GM19467 (cell line): ENCODE measurements around the gene CTSZ.

Experiments
- ATAC-seq: cut with Tn5 transposase; IDR thresholded peaks from one replicate; pipeline ENCODE4 v1.9.1; 2021; ENCODE audit warnings: mild to moderate bottlenecking, moderate library complexity; ENCODE audit not compliant: unreplicated experiment

CTSZ gene

DNA sequence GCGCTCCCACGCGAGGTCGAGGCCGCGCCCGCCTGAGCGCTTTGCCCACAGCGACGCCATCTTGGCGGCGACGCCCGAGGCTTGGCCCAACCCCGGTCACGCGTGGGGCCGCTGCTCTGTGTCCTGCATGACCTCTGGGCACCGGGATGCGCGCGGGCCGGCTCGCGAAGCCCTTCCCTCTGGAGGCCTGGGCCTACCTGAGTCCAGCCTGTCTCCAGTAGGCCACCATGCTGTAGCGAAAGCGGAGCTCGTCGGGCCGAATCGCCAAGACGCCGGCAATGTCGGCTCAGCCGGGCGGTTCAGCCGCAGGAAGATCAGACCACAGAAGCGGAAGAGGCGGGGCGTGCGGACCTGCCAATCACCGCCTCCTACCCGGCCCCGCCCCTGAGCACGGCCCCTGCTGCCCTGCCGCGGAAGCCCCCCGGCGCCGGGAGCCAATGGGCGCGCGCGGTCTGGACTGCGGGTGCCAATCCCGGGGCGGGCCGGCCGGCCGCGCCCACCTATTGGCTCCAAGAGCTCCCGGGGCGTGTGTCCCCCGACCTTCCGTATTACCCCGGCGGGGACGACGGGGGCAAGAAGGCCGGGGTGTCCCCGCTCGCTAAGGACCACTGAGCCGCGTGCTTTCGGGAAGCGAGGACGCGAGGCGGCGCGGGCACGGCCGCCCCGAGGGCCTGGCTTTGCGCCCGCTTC, 25.1 kb upstream of the CTSZ start, which contains the start of gene ATP5F1E:
Gene ATP5F1E, minus strand, starts transcription at position 313 of the 690 bp plus-strand sequence. Its CDS starts 84 bp downstream, at position 229.
- ATAC-seq = peak; percentile 94

DNA sequence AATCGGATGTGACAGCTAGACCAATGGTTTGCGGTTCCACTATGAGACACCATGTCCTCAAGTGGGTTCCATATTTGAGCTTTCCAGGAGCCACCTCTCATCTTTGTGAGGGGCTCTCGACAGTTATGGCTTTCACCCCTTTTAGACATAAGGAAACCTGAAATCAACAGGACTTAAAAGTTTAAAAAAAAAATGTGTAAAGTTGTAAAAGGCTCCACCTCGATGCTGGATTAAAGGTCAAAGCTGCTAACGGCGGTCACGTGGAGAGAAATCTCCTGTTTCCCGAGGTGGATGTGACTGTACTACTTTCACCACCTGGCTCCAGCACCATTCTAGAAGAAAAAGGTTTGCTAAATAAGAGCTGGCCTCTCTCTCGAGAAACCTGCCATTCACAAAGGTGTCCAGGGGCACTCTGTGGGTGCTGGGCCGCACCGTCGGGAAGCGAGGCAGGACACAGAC, 24.5 kb upstream of the CTSZ start:
- ATAC-seq = no peak

DNA sequence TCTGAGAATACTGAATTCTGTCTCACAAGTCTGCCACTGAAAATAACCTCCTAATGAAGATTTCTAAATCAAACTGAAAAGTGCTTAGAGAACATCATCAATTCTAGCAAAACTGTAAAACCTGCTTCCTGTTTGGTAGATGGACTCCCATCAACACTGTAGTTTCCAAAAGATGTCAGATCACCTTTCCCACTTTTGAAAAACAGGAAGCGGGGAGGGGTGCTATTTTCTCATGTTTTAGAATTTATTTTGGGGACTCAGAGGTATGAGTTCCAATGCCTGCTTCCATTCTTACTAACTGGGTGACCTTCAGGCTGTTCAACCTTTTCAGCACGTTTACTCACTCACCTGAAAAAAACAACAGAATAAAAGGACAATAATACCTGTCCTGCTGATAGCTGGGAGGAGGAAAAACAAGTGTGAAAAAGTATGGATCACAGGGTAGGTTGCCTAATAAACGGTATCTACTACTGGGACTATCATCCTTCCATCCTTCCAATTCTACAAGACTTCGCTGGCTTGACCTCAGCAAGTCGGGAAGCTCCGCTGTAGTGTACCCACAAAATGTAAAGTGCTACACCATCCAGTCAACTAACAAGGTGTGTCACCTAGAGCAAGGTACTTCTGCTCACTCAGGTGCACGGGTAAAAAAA, 24.0 kb upstream of the CTSZ start:
- ATAC-seq = no peak

DNA sequence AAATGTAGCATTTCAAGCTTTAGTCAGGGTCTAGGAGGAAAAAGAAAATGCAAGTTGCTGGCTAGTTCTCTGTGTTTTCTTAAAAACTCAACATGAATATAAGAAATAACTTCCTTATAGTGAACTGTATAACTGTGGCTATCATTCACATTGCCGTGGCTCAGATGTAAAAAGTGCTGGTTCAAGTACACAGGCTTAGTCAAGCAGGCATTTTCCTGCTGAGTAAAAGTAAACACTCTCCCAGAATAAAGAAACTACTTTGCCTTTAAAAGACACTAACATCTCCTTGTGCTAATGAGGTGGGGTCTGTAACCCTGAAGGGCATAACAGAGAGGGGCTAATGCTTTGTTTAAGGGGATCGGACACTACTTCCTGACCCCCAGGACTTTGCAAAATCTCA, 21.8 kb upstream of the CTSZ start:
- ATAC-seq = no peak

DNA sequence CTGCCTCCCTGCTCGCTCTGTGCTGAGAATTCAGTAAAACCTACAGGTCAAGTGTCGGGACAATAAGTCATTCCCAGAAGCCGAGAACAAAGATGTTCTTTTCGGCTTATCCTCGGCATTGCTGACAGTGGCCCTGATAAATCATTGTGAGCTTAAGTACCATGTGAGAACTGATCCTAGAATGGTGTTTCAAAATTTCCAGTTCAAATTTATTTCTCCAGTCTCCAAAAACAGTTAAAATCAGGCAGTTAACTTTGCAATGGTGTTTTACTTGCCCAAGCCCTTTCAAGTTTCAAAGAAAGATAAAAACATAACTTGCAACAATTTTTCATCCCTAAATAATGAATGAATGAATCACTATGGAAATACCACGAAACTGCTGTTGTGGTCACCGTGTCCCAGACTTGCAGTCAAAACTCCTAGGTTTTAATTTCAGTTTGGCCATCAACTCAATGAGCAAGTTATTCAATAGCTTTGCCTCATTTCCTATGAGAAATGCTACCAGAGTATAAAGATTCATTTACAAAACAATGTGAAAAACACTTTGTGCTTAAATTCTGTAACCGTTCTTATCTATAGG, 20.8 kb upstream of the CTSZ start:
- ATAC-seq = no peak

DNA sequence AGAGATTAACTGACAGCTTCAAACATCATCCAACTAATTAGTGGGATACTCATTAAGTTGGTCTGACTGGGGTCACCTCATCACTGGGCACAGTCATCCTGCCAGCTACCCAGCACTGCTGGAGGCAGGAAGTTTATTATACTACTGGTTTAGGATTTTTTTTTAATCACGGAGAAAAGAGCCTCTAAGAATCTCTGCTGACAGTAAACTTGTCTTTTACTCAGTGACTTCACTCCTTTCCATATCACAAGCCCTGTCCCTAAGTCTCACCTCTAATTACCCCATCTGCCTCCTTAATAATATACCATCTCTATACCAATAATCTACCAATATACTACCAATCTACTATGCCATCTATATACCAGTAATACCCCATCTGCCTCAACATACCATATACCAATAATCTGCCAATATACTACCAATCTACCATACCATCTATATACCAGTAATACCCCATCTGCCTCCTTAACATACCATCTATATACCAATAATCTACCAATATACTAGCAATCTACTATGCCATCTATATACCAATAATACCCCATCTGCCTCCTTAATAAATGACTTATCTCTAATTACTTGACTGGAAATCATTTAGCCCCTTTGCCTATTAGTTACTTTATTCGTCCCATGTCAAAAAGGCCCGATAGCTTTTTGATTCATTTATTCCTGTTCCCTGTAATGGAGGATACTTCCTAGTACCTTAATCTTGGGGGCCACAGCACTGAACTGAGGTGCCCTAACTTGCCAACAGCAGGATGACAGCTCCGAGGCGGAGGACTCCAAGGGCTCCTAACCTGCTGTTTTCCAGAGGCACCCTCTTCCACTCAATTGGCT, 20.1 kb upstream of the CTSZ start:
- no peak for ATAC-seq

DNA sequence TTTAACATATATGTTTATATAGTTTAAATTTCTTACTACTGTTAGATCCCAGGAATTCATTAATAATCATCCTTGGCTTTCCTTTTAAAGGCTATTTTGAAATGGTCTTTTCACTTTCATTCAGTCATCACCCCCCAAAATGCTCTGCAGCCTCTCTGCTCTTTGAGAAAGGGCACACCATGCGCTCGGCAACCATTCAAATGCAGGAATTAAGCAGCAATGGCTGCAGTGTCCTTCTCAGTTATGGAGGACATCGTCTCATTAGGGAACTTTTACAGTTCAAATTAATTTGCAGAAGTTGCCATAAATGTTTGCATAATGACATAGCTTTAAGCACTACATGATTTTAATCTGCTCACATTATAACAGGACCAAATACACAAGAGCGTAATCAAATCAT, 18.5 kb upstream of the CTSZ start:
- ATAC-seq = no peak

DNA sequence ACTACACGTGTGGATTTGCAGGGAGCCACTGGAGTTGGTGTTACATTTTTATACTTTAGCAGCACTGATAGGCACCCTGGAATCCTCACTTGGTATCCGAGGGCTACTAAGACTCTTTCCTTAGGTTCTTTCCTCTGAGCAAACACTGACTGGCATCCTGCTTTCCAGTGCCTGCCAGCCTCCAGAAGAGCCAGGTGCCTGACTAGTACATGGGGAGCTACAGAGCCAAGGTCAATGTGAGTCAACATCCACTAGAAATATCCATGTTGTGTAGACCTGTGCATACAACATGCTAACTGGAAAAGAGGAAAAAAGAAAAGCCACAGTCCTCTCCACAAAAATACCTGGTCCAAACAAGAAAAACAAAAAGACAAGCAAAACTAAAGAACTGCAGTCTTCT, 18.0 kb upstream of the CTSZ start:
- no peak for ATAC-seq

DNA sequence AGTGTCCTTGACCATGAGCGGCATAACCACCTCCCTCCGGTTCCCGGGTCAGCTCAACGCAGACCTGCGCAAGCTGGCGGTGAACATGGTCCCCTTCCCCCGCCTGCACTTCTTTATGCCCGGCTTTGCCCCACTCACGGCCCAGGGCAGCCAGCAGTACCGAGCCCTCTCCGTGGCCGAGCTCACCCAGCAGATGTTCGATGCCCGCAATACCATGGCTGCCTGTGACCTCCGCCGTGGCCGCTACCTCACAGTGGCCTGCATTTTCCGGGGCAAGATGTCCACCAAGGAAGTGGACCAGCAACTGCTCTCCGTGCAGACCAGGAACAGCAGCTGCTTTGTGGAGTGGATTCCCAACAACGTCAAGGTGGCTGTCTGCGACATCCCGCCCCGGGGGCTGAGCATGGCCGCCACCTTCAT, 17.1 kb upstream of the CTSZ start:
- ATAC-seq = no peak

DNA sequence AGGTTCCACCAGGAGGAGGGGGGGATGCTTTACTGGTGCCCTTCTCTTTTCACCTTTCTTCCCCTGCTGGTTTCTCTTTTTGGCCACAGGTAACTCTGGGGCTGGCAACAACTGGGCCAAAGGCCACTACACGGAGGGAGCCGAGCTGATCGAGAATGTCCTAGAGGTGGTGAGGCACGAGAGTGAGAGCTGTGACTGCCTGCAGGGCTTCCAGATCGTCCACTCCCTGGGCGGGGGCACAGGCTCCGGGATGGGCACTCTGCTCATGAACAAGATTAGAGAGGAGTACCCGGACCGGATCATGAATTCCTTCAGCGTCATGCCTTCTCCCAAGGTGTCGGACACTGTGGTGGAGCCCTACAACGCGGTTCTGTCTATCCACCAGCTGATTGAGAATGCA, 16.6 kb upstream of the CTSZ start:
- ATAC-seq = no peak

DNA sequence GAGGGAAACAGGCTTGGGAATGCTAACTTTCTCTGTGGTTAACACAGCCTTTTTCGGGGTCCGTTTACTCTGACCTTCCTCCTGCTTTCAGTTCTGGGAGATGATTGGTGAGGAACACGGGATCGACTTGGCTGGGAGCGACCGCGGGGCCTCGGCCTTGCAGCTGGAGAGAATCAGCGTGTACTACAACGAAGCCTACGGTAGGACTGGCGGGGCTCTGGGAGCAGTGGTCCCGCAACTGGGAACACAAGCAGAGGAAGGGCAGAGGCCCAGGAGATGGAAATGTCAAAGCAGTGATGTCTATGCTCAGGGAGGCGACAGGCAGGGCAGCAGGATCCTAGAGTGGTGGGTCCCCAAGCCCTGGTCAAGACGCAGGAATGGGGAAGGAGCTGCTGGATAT, 15.7 kb upstream of the CTSZ start:
- no peak for ATAC-seq

DNA sequence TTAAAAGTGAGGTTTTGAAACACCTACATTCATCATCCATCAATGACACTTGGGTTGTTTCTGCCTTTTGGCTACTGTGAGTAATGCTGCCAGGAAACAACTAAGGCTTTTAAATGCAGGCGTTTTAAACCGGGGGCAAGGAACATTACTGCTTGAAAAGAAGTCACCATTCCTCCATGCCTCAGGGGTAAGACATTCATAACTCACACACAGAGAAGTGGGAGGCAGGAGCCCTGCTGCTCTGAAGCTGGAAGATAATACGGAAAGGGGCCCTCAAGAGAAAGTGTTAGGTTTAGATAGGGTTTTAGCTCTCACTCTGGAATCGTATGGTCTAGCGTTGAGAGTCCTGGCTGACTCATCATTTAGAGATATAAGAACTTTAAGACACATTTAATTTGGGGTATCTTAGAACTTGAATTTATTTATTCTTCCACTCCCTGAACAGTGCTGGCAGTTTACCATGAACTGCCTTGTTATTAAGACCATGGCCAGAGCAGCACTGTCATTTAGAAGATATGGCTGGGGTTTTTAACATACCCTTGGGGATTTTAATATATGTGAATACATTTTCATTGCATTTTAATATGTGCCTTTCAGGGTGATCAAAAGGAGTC, 14.0 kb upstream of the CTSZ start:
- no peak for ATAC-seq

DNA sequence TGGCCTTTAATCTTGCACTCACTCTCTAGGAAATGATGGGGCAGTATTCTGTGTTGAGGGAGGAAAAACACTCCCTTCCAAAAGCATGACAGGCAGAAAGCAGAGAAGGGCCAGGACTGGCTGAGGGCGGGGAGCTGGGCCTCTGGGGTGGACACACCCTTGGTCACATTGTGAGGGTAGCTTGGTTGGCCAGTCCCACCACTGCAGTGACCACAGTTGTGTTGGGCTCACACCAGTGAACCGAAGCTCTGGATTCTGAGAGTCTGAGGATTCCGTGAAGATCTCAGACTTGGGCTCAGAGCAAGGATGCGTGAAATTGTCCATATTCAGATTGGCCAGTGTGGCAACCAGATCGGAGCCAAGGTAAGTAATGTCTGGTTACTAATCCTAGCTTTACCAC, 12.2 kb upstream of the CTSZ start, which contains the start of gene TUBB1:
Gene TUBB1, plus strand, starts transcription at position 213 of the 400 bp plus-strand sequence. Its CDS starts 94 bp downstream, at position 307.
- ATAC-seq = no peak

DNA sequence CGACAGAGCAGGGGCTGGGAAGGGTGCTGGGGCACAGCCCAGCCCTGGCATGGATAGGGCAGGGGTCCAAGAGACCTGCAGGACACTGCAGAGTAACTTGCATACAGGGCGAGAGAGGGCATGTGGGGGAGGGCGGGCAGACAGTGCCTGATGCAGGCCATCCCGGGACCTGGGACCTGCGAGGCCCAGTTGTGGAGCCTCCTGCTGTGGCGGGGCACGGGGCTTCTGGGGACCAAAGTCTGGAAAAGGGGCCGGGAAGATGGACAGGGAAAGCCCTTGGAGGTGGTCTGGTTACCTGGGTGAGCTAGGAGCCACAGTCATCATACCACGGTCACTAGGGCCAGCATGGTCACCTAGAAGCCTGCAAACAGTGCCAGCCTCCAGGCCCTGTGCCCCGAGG, 11.8 kb upstream of the CTSZ start:
- ATAC-seq = no peak

DNA sequence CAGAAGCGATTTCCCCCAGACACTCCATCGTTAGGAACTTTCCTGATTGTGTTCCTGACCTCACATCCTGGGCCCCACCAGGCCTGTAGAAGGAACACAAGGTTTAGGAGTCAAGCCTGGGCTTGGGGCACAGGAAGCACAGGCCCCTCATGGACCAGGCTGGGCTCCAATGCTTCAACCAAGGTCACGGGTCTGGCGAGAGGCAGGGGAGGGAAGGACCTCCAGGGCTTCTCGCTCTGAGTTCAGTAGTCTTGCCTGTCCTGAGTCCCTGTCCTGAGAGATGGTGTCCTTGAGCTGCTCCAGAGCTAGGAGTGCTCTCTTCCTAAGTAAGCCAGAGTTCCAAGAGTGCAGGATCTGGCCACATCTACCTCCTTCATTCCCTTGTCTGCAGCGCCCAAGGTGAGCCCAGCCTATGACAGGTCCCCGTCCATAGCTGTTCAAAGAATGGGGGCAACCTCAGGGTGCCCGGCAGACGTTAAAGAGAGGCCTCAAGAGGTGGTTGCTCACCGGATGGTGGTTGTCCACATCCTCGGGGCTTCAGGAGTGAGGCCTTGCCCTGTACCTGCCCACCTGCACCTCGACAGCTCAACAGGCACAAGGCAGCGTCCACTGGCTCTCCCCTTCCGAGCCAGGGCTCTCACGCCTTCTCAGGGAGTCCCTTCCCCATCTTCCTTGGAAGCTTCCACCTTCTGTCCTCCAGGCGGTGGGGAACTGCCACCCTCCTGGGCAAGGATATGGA, 10.6 kb upstream of the CTSZ start:
- no peak for ATAC-seq

DNA sequence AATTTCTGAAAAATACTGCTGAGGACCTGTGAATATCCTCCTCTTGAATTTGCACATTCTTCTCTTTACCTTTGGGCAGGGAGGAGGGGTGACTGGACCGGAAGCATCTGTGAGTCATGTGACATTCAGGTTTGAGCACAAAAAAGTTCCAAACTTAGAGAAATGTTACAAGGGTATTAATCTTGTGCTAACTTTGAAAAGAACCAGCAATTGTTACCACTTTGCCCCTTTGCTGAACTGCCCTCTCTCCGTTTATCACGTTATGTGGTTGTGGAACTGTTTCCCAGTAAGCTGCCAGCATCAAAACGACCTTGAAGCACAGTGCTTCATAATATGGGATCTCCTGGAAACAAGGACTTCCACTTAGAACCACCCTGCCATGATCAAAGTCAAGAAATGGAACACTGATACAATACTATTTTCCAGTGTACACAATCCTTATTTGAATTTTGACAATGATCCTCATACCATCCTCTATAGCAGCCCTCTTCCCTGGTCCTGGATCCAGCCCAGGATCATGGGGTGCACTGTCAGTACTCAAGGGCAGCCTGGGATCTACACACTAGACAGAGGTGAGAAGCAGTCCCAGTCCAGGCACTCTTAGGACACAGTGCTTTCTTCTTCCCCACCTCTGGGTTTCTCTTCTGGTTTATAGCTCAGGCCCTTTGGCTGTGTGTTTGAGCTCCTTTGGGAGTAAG, 9.9 kb upstream of the CTSZ start:
- no peak for ATAC-seq

DNA sequence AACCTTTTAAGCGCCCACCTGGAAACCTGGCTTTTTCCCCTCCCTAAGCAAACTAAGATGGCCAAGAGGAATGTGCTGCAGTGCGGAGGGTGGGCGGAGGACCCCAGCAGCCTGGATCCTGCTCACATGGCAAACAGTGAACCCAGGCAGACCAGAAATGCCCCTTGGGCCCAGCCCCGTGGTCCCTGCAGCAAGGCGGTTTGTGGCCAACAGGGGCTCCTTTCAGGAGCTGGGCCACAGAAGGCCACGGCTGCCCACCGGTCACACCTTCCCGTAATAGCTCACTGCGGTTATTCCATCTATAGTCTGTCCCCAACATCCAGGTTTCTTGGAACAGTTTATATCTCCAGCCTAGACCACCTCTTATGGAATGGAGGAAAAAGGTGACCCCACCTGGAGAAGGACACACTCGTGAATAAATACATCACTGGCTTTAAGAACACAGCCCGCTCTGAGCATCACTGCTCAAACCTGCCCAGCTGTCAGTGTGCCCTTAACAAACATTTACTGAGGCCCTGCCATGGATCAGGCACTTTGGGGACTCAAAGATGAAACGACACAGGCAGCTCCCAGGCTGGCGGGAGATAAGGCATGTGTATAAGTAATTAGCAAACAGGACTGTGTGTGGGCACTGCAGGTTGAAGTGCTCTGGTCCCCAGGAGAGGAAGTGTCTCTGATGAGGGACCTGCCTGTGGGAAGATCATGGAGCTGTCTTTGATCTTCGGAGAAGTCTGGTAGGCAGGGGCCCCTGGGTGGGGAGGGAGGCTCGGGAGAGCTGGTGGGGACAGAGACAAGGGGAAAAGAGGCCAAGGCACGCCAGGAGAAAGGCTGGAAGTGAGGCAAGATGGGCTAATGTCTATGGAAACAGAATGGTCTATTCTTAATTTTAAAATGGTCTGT, 9.0 kb upstream of the CTSZ start:
- no peak for ATAC-seq

DNA sequence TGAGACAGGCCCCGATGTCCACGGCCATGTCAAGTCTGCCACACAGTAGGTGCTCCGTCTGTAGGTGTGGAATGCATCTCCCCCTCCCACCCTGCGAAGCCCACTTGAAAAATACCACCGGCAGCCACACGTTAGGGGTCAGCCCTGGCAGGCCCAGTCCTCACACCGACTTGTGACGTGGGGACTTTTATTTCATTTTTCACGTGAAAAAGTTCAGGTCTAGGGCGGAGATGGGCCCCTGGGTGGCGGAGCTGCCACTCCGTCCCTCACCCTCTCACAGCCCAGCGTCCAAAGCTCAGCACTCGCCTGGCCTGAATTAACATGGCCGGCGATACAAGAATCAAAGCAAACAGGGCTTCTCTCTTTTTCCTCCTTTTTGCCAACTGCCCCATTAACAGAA, 8.4 kb upstream of the CTSZ start:
- no peak for ATAC-seq
